ENCODE measurements around the gene ITPKB. TPM values are rescaled to one million over a fixed set of nuclear protein-coding genes. Genes with fewer than 3 reads are reported as not detected.

Gene ITPKB
- total and polyA plus RNA-seq, 2 of the 13 experiments (the other 11 are each of a cell fraction or from before 2014, with no cell fraction given): not detected

DNA sequence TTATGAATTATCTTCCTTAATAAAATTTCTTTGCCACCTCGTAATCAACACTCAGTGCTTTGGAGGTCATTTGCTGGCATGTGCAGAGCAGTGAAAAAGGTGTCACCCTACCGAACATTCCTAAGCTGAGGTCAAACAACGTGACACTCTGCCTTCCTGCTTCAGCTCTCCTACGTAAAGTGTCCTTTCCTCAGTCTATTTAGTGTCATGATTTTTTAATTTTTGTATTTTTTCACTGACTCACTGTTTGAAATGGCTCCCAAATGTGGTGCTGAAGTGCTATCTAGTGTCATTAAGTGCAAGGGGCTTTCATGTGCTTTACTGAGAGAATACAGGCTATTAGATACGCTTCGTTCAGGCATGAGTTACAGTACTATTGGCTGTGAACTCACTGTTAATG is 37.0 kb upstream of the ITPKB start:
- CTCF ChIA-PET (ENCODE audit: low intra/inter-chr PET ratio, low total read pairs): no interaction called here

More for the DNA sequence above, 37.0 kb upstream of the ITPKB start:
- WGBS (ENCODE audit: low lambda C conversion rate): 38% methylated on average over 6 of the region's 6 CpGs
- no peak overlapping the region for H3K4me3 ChIP-seq (replicated peaks in 1 of 3; ENCODE audit: insufficient read depth in 1 of 3, low read depth in 2 of 3, low read length in 3 of 3)
- no peak overlapping the region for H2AFZ ChIP-seq (ENCODE audit: low read length)
- H3K9me3 ChIP-seq (ENCODE audit: low read length): no peaks in the 10 kb centered on the region
- H3K36me3 ChIP-seq (replicated peaks in 1 of 2; ENCODE audit: control insufficient read depth in 1 of 2, insufficient read depth in 2 of 2, low read length in 2 of 2): no peaks in the 10 kb centered on the region
- FAIRE-seq: no peak
- peaks cover 2 to 26% of the 10 kb centered on the region in 2 experiments; a peak in 4 of 5 replicates for H3K27me3 ChIP-seq (ENCODE audit: control insufficient read depth in 1 of 2, insufficient read depth in 2 of 2, low read length in 2 of 2)
- DNase-seq (ENCODE audit: low spot score): no peak
- H3K79me2 ChIP-seq (ENCODE audit: insufficient read depth, low read length): no peaks in the 10 kb centered on the region
- H3K4me2 ChIP-seq (ENCODE audit: low read depth, low read length): no peak overlapping the region
- no TSS peak for BruUV-seq (replicated peaks)
- POLR2A ChIA-PET: no interaction called here
- H4K20me1 ChIP-seq (ENCODE audit: insufficient read depth, low read length): no peaks in the 10 kb centered on the region
- intact Hi-C loops (cut with micrococcal nuclease; ENCODE audit: unreplicated experiment): no loop called here
- no peak for ATAC-seq
- H3K9ac ChIP-seq (ENCODE audit: insufficient read depth, low read depth, low read length): no peak overlapping the region
- H3K27ac ChIP-seq (ENCODE audit: extremely low read length, insufficient read depth, low read length): no peak overlapping the region
- TF ChIP-seq STAG1 (CRISPR knock-in tag; IDR thresholded peaks at IDR 0.05): no peak
- TF ChIP-seq USF2 (IDR thresholded peaks at IDR 0.05; ENCODE audit: low read depth, low read length): no peak
- TF ChIP-seq USF2 (CRISPR knock-in tag; IDR thresholded peaks at IDR 0.05; ENCODE audit: borderline replicate concordance): no peak
- no peak for TF ChIP-seq SYNCRIP (IDR thresholded peaks at IDR 0.05; ENCODE audit: insufficient read depth, low read depth, low read length)
- no peak for TF ChIP-seq RBAK (CRISPR knock-in tag; IDR thresholded peaks at IDR 0.05)
- no peak for TF ChIP-seq KLF12 (CRISPR knock-in tag; IDR thresholded peaks at IDR 0.05; ENCODE audit: borderline replicate concordance)
- no peaks in the 10 kb centered on the region for H3K4me1 ChIP-seq (ENCODE audit: insufficient read depth, low read length)
- in situ Hi-C loops (cut with HindIII; ENCODE audit: extremely low pct_ligation_motif_present, low pct_unique_long_range_greater_than_20kb): no loop called here
